Kasumi-1 (cell line): ENCODE measurements around the gene ROMO1.
"Not testable (repeated sequence)": the region's sequence is repeated elsewhere in the genome, so short reads cannot be mapped to it uniquely, and the experiment has no call there.

Source experiments
- DNase-seq, 2 experiments: peaks; one replicate each; lab custom pipeline; 2025; lab: John Stamatoyannopoulos, UW

The ROMO1 gene

DNA sequence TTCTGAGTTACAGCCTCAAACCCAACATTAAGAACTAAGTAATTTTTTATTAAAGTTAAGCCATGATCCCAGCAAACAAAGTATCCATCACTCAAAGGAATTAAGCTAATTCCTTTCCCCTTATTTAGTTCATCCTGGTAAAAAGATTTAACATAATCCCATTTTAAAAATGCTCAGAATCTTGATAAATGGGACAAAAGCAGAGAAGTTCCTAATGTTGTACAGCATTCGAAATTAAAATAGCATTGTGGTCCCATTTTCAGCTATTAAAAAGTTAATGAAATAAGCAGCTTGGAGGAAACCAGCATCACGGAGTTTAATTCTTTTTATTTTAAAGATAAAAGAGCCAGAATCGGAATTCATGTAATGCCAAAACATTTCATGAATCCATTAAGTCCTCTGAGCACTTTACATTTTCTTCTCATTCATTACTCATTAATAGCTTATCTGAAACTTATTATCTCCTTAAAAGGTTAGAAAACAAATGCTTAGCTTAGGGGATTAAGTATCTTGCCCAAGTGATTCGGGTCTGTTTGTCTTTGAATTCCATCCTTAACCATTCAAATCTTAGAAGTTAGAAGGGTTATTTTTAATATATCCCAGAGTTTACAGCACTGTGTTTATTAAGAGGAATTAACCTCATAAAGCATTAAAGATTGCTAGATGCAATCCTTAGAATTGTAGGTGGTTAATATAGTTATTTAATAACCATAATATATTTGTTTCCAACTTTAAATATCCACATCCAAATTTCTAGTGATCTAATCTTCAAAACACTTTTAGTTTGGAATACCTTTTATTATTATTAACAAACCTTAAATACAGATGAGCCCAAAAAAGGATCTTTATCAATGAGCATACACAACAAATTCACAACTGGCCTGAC is 31.6 kb downstream of the ROMO1 start:
- no peak for DNase-seq

DNA sequence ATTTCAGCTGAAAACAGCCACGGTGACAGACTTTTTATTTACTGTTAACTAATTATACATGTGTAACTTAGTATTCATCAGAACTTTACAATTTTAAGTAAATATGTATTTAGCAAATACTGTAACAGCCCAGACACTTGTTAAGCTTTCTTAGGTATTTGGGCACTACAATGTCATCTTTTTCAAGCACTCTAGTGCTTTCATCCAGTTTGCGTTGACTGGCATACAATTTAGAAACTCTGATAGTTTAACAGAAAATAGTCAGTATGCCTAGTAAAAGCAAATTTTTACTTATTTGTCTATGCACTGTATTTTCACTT is 32.2 kb downstream of the ROMO1 start:
- no peak for DNase-seq

DNA sequence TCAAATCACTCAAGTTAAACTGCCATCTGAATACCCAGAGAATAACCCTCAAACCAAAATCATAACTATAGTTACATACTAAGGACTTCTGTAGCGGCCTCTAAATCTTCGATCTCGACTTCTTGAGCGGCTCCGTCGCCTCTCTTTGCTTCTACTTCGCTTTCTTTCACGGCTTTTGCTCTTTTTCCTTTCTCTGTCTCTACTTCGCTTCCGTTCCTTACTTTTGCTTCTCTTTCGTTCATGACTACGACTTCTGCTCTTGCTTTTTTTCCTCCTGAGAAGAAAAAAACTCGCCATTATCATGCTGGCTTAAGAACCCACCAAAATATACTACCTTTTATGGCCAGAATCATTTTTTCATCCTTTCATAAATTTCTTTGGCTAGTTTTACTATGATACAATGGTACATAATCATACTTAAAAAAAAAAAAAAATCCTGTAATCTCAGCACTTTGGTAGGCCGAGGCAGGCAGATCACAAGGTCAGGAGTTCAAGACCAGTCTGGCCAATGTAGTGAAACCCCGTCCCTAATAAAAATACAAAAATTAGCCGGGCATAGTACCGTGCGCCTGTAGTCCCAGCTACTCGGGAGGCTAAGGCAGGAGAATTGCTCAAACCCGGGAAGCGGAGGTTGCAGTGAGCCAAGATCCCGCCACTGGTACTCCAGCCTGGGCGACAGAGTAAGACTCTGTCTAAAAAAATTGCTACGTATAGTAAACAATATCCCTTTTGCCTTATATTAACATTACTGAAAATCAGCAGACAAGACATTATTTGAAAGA is 32.8 kb downstream of the ROMO1 start:
- DNase-seq = no peak

DNA sequence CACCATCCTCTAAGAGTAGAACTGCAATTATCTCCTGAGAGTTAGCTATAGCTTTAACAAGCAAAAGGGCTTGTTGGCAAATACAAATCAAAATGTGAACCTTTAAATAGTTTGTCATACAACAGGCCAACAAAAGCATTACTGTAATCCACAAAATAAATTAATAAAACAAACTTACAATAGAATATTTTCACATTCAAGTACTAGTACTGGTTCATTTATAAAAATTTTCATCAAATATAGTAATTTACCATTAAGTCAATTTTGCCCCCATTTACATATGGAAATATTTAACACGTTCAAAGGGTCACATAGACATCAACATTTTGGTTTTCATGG is 33.4 kb downstream of the ROMO1 start:
- DNase-seq = no peak

DNA sequence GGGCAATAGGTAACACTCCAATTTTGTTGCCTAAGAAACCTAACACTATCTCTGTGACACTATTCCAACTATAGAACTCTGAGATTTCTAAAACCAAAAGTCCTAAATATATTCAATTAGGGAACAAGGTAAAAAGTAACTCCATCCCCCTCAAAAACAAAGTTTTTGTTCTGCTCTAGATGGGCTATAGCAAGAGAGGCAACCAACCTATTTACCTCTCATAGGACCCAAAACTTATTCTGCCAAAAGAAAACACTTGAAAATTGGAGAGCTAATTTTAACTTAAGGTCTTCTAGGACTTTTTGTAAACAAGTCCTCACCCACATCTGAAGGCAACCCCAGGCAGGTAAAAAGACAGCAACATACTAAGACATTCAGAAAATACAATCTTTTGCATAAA is 35.2 kb downstream of the ROMO1 start:
- no peak for DNase-seq

DNA sequence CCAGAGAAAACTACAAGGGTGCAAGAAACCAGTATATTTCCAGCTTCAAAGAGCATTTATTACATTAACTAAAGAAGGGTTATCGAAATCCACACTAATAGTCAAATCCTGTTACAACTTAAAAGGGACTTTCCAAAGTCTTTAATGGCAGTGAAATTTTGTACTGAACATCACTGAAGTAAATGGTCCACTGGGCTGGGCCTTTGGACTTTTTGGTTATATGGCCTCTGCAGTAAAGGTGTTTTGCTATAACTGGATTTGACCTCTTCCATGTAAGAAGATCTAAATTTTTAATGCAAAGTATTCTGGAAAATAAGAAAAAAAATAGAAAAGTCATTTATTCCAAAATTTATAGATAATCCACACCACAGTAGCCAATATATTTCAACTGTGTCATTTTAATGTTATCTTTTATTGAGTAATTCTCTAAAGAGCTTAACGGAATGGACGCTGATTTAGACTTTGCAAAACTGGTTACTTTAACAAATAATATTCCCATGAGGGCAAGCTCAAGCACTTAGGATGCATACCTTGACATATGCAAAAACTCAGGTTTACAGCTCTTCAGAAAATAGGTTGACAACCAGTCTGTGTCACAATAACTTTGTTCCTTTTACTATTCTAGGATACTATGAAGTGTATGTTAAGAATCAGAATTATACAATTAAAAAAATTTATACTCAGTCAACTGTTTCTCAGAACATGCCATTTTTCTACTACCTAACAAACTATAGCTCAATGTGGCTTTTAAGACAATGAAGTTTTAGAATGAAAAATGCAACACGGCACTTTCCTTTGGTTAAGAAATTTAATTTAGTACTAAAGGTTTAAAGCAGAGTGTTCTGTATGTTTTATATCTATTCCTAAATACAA is 35.8 kb downstream of the ROMO1 start:
- DNase-seq = no peak

DNA sequence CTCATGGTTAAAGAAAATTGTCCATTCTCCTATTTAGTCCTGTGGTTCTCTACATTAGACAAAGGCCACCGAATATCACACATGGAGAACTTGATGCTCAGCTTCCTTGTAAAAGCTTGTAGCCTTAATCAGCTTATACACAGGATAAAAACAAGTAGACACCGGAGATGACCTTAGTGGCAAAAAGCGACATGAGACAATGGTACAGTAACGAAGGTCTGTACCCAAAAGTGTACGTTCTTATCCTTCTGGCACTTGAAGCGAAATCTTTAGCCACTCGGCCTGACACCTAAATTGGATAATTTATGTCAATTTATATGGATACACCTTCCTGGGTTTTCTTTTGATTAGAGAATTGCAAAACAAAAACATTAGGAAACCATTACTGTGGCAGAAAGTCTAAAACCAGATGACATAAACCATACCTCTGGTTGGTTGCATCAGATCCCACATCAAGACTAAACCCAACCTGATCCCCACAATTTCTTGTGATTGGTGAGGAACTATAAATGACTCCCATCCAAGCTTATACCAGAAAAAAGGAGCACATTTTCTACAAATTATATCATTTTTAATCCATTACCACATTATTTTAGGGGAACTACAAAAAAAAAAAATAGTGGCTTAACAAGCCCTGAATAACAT is 36.7 kb downstream of the ROMO1 start:
- DNase-seq = no peak

DNA sequence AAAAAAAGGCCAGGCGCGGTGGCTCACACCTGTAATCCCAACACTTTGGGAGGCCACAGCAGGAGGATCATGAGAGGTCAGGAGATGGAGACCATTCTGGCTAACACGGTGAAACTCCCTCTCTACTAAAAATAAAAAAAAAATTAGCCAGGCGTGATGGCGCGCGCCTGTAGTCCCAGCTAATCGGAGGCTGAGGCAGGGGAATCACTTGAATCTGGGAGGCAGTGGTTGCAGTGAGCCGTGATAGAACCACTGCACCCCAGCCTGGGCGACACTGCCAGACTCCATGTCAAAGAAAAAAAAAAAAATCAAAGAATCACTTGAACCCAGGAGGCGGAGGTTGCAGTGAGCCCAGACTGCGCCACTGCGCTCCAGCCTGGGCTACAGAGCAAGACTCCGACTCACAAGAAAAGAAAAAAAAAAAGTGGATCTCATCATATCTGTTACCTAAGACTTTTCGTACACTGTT is 38.7 kb downstream of the ROMO1 start:
- DNase-seq = no peak

DNA sequence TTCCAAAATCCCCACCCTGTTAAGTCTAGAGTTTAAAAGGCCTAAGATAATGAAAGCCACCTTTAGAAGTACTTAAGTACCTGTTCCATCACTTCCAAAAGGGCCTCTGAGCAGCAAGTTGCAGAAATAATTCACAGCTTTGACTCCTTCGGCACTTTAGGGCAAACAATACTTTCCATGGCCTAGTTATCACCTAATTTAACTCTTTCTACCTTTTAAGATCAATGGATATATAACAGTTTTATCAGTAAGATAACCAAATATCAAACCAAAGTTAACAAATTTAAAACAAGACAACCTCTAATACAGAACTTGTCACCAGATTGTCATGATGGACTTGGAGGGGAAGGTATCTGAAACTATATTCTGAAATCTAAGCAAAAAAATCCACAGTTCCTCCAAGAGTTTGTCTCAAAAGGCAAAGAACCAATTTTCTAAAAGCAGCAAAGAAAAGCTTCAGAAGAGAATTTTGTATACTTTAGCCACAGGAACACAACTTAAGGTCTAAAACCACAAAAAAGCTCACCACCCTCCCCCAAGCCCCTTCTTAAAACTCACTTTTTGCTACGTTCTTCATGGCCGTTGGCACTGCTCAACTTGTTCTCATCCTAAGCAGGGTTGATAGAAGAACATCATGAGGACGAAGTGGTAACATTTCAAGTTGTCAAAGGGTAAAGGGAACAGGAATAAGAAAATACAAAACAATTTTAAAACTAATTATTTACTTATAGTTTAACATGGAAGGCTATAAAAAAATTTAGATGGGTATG is 39.4 kb downstream of the ROMO1 start:
- no peak for DNase-seq

DNA sequence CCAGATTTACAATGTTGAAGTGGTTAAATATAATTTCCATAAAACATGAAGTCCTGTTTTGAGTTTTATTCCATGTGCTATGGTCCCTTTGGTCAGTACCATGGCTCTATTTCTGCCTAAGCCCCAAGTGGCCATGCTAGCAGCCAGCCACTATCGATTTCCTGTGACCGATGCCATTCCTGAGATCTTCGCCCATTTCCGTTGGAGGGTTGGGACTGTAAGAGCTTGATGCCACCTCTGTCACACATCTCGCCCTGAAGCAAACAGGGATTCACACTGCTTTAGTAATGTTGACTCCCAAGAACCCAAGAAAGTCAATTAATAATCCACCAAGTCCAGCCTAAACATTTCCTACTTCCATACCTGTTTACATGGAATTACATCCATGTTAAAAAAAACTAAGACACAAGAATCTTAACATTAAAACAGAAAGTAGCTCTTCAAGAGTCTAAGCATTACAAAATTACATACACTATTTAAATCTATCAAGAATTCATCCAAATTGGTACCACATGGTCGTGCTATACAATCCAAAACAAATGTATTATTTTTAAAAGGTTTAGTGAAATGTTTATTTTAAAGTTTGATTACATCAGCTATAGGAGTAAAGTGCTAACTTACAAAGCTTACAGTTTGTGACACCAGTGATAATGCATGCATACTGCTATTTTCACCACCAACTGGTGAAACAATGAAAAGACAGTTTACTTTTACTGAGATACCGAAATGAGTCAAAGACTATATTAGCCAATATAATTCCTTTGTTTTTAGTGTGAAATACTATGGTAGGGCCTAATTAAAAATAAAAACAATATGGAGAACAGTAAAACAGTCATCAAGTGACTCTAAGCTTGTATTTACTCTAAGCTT is 40.3 kb downstream of the ROMO1 start:
- peak; percentile 56 to 61 for DNase-seq

DNA sequence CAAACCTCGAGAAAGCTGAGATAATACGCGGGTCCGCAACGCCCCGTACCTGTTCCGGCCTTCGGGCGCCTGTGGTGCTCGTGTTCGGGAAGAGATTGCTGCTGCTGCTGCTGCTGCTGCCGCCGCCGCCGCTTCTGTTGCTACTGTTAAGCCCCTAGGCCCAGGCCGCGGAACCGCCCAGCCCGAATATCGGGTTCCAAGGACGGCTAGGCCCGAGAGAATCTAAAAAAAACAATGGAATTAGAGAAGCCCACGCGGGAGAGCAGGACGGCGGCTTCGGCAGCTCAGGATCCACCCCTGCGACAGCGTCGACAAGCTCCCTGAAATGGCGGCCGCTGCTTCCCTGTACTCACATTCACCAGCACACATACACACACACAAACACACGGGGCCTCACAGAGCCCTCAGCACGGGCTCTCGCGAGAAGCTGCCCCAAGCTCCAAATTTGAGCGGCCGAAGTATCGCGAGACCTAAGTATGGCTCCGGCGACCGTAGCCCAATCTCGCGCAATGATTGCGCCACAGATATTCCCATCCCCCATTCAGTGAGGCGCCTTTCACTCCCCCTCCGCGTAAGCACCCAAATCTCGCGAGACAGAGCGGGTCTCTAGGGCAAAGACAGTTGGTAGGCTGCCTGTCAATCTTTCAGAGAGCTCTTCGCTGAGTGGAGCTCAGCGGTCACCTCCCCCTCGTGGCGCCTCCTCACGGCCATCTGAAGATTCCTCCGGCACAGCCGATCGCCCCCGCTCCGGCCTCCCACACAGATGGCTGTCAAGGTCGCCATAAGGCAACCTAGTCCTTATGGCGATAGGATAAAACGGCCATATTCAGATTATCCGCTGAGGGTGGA is 42.9 kb downstream of the ROMO1 start, which contains the start of gene RBM39:
Gene RBM39 (minus strand): TSS at position 369 of the 849 bp plus-strand sequence. CDS start 1,386 bp downstream, outside the sequence.
- DNase-seq = peak; percentile 99

DNA sequence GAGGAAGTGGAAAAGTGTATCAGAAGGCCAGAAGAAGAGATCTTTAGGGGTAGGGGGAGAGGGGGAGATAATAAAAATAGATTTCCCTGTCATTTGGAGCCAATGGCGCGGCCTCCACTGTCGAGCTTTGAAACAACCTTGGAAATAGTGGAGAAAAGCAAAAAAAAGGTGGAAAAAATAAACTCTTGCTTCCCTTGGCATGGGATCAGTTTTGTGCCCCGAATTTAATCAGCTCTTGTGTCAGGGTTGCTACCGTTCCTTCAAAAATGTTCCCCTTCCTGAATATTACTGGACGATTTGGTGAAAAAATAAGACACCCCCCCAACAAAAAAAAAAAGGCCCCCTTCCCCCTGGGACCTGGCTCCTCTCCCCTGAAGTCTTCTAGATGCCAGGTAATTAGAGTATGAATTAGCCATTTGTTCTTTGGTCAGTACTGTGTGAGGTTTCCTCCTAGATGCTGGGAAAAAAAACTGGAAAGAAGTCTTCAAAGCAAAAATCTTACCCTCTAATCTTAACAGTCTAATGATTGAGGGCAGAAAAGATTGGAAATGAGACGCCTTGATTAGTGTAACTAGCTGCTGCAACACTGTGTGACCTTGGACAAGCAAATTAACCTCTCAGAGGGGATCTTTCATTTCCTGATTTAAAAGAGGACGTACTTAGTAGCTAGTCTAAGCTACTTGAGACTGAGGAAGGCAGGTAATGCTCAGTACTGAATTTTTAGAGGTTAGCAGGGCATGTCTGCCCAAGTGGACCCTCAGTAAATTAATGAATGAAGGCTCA is 43.7 kb downstream of the ROMO1 start:
- DNase-seq = peak; percentile 65 to 71

DNA sequence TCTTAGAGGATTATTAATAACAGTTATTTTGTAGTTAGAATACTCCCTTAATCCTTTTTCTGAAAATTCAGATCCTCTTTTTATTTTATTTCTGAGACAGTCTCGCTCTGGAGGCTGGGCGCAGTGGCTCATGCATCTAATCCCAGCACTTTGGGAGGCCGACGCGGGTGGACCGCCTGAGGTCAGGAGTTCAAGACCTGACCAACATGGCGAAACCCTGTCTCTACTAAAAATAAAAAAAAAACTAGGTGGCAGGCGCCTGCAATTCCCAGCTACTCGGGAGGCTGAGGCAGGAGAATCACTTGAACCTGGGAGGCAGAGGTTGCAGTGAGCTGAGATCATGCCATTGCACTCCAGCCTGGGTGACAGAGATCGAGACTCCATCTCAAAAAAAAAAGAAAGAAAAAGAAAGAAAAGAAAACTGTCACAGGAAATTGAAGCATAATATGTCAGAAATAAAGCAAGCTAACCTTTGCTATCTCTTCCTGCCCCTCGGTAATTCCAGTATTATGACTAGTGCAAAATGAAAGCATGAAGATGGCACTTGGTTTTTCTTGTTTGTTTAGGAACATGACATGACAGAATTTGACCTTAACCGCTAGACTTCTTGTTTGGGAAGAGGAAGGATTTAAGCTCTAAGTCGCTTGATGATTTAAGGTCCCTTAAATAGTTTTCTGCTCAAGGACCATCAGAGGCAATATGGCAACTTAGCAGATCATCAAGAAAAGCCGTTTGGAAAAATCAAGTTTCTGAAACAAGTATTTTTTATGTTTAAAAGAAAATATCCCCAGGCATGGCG is 44.7 kb downstream of the ROMO1 start:
- DNase-seq = peak in 1 of 2 experiments; percentile 12

DNA sequence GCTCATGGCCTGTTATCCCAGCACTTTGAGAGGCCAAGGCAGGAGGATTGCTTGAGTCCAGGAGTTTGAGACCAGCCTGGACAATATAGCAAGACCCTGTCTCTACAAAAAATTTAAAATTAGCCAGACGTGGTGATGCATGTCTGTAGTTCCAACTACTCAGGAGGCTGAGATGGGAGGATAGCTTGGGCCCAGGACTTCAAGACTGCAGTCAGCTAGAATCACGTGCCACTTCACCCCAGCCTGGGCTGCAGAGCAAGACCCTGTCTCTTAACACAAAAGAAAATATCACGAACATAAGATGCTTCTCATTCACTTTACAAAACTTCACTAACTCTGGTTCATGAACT is 45.3 kb downstream of the ROMO1 start:
- DNase-seq = not testable (repeated sequence)
